ENCODE data around the gene SPACA1.
"Not testable (repeated sequence)": the region's sequence is repeated elsewhere in the genome, so short reads cannot be mapped to it uniquely, and the experiment has no call there.

The SPACA1 gene, protein sequence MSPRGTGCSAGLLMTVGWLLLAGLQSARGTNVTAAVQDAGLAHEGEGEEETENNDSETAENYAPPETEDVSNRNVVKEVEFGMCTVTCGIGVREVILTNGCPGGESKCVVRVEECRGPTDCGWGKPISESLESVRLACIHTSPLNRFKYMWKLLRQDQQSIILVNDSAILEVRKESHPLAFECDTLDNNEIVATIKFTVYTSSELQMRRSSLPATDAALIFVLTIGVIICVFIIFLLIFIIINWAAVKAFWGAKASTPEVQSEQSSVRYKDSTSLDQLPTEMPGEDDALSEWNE

DNA sequence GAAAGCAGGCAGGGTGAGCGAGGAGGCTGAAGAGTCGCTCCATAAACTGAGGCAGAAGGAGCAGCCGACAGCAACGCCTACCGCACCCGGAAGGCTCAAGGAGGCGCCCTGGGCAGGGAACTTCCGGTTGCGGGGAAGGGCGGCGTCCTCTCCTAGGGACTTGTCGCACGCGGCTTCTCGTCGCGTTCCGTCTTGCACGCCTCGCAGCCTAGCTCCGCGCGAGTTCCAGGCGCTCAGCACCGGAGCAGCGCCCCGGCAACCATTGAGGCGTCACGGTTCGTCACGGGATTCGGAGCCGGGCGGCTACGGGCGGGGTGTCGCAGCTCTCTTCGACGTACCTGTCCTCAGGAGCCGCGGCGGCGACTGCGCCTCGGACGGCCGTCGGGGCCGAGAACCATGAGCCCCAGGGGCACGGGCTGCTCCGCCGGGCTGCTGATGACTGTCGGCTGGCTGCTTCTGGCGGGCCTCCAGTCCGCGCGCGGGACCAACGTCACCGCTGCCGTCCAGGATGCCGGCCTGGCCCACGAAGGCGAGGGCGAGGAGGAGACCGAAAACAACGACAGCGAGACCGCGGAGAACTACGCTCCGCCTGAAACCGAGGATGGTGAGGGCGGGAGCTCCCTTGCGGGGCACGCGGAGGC lies at the start of gene SPACA1:
Gene SPACA1 (plus strand): TSS at position 332 of the 641 bp plus-strand sequence. CDS start 65 bp downstream, at position 397.
- no peak for DNase-seq (ENCODE audit: low read depth in 2 of 2)

DNA sequence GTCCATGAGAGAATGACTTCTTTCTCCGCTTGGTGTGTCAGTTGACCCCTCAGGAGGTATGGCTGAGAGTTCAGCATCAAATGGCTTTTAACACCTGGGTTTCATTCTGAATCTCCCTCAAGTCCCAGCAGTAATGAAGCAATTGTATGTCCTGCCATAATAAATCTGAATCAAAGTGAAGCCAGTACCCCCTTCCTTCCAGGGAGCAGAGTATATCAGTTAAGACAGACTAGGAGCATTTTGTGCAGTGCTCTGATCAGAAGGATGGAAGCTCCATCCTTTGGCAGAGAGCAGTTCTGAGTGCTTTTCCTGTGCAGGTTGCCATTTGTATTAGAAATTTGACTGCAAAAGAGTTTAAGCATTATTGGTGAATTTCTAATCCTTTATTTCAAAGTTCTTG lies 46.9 kb upstream of the SPACA1 start:
- no peak for DNase-seq (ENCODE audit: low read depth in 2 of 2)

DNA sequence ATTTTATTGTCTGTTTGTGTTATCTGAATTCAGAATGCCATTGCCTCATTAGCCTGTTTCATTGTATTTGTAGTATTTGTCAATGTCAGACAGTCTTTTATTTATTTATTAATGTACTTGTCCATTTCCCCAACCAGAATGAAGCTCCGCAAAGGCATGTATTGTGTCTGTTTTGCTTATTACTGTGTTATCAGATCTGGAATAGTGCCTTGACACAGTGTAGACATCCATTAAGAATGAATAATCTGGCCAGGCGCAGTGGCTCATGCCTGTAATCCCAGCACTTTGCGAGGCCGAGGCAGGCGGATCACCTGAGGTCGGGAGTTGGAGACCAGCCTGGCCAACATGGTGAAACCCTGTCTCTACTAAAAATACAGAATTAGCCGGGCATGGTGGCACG lies 46.4 kb upstream of the SPACA1 start:
- not testable (repeated sequence) for DNase-seq (ENCODE audit: low read depth in 2 of 2)

DNA sequence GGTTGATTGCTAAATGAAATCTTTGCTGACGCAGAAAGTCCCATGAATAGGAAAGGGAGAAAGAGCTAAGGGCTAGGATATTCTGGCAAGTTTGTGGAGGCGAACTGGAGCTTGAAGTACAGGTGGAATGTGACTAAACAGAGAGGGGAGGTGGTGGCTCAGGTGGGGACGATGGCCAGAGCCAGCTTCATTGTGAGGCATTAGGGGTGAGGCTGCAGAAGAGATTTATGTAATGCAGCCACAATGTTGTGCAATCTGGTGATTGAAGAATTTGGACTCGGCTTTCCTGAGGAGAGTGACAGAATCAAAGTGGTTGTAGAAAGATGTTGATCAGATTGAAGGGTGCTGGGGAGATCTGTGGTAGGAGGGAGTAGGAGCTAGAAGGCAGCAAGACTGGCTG lies 42.9 kb upstream of the SPACA1 start:
- DNase-seq (ENCODE audit: low read depth in 2 of 2) = no peak

DNA sequence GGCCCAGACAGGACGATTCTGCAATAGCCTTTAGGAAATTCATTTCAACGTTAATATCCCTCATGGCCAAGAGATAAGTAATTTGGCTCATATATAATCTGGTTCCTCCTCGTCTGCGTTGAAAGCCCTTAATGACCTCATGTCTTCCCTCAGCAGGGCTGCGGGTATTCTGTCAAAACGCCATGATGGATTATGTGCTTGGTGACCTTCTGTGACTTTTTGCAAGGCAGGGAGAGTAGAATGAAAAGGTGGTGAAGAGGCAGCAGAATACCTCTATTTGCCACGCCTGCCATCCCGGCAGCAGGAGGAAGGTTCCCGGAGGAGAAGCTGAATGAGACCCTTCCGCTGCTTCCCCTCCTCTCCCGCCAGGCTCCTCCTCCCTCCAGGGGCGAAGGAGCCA lies 41.1 kb upstream of the SPACA1 start:
- no peak for DNase-seq (ENCODE audit: low read depth in 2 of 2)

DNA sequence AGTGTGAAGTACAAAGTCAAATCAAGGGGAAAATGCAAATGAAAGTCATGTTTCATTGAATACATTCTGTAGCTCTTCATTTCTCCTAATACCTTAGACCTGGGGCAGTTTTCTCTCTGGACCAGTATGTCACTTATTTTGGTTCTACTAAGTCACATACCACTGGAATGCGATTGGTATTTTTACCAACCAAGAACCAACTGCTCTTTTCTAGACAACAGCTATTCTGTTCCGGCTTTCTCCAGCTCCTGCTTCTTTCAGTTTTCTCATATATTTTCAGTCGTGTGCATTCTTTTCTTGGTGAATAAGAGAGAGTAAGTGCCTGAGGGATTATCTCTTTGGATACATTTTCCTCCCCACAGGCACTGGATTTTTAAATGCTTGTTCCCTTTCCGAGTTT lies 39.2 kb upstream of the SPACA1 start:
- no peak for DNase-seq (ENCODE audit: low read depth in 2 of 2)

DNA sequence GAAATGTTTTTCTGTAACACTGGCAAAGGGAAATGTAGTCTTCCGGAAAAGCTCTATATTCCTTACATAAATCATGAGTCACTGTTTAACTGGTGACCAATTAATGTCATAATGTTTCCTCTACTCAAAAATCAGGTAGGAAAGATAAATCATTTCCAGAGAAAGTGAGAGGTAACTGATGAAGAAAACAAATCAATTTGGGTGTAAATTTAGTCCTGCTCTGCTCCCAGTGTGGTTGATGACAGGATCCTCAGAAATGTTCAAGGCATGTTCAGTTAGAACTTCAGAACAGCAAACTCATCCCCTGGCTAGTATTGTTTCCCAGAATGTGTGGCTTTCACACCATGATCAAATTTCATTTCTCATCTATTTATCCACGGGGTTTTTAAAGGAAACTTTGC lies 38.8 kb upstream of the SPACA1 start:
- DNase-seq (ENCODE audit: low read depth in 2 of 2) = no peak

DNA sequence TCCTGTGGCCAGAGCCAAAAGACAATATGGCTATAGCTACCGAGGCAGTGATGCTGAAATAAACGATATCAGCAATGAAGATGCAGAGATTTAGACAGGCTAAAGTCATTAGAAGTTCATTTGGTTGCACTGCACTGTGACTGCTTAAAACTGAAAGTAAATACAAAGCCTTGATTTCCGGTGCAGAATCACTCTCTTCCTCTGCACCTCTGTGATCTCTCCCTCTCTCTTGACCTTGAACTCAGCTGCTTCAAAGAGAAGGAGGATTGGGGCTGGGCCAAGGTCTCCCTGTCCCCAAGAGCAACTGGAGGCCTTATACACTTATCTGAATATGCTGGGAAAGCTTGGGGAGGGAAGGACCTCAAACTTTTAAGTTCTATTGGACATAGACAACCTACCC lies 34.6 kb upstream of the SPACA1 start:
- DNase-seq (ENCODE audit: low read depth in 2 of 2) = no peak

DNA sequence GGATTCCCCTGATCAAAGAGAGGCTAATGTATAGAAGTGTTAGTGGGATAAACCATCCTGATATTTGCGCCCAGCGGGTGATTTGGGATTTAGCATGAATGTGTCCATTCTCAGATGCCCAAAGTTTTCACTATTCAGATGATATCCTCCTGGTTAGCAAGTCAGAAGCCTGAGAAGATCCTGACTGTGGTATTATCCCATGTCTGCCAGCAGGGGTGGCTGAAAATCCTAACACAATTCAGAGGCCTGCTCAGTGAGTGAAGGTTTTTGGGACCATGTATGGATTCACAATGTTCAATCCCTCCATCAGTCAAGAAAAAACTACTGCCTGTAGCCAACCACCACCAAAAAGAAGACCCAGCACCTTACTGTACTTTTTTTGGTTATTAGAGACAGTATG lies 34.1 kb upstream of the SPACA1 start:
- no peak for DNase-seq (ENCODE audit: low read depth in 2 of 2)

DNA sequence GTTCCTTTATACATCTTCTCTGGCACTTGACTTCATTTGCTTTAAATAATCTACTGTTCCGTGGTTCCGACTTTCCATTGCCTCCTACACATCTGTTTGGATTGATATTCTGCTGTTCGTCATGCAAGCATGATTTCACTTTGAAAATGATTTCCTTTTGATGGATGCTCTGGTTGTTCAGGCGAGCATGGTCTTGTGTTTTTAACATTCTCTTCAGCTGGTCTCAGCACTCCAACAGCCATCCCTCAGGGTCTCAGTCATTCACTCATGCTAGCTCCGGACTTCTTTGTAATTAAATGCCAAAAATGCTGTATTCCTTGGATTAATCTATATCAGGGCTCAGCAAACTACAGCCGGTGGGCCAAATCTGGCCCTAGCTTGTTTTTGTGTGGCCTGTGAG lies 27.2 kb upstream of the SPACA1 start:
- no peak for DNase-seq (ENCODE audit: low read depth in 2 of 2)

DNA sequence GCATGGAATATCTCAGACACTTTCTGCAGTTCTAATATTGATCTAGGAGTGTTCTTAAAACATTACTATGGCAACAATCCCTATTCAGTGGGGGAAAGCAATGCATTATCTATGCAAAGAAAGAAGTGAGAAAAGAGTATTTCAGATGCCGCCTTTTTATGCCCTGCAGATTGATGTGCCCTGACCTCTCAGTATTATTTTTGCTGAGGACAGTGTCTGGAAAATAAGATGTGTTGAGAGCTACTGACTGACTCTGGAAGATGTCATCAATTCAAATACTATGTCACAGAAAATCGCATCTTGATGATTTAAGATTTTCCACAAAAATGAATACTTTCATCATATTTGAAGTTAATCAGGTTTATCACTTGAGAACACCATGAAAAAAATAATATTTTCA lies 22.9 kb upstream of the SPACA1 start:
- DNase-seq (ENCODE audit: low read depth in 2 of 2) = no peak

DNA sequence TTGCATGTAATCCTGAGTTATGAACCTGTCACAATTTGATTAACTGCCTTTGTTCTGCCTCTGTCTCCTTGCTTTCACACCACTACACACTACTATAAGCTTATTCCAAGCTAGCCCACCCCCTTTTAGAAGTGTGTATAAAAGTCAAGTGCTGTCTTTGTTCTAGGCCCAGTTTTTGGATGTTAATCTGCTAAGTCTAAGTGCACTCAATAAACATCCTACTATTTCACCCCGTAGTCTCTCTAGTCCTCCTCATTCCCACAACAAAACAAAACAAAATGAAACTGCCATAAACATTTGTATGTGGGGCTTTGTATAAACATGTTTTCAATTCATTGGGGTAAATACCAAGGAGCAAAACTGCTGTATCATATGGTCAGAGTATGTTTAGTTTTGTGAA lies 16.1 kb upstream of the SPACA1 start:
- DNase-seq (ENCODE audit: low read depth in 2 of 2) = no peak

DNA sequence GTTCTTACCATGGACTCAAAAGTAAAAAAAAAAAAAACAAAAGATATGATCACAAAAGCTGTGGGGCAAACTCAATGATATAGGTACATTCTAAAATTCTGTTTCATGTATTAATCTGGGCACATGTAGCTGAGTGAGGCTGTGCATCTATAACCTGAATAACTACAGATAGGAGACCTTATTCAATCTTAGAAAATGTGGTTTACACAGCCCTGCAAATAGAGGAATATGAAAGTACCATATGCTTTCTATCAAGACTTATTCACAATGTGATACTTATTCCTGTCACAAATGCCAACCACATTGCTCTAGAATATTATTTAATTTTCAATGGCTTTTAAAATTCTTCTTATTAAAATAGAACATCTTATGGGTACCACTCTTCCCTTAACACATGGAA lies 3.1 kb upstream of the SPACA1 start:
- no peak for DNase-seq (ENCODE audit: low read depth in 2 of 2)

DNA sequence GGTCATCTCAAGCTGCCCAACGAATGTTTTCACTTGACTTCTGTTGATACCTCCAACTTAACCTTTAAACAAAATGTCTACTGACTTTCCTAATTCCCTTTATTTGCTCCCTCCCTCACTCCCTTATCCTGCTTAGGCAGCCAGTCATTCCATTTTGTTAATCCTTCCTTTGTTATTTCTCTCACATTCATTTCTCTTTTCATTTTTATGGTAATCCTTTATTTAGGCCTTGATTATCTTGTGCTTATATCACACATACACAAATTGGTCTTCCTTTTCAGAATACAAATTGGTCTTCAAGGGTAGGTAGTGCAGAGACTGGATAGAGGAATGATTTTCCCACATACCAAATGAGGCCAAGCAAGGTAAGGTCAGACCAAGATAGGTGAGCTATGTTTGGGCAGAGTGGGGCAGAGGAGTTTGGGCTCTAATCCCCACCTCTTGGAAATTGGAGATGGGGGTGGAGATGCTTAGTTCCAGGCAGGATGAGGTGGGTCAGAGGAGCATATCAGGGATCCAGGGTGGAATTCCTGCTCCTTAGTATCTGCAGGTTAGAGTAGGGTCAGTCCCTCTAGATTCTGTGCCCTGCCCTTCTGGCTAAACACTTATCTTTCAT lies 2.0 kb upstream of the SPACA1 start:
- DNase-seq (ENCODE audit: low read depth in 2 of 2) = no peak

DNA sequence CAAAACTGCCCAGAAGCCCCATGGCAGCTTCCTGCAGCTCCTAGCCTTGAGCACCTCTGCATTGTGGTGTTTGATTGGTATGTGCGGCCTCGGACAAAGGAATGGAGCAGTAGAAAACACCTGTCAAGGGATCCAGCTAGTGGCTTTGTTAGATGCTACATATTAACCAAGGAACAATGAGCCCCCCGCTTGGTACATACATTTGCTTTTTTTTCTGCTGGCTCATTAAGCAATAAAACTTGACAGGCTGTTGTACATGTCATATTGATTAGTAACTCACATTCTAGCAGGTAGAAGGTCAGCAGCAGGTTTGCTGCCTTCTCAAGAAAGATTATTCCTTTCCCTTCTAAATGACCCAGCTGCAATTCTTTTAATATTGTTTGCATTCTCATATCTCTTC lies 937 bp downstream of the SPACA1 start:
- DNase-seq (ENCODE audit: low read depth in 2 of 2) = no peak

DNA sequence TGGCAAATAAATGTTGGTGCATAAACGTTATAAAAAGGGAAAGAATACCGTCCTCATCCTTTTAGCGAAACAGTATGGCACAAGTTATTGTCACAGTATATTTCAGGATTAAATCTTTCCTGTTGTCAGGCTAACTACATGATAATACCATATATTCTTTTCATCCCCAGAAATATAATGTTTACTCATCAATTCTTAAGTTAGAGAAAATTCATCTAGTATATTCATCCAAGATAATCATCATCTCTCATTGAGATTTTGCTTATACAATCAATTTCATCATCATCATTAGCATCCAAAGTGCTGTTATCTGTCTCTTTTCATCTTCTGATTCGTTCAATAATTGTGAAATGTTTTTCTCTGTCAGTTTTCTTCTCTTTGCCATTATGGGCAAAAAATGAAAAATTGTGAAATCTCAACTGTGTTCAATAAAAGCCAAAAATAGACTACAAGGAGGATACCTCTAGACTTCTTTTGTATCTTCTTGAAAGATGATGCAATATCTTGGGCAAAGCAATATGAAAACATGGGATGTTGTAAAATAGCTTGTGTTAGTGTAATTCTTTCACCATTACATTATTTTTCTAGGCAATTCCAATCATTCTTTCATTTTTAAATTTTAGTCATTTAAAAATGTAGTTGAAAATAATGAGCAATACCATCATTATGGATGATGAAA lies 2.6 kb downstream of the SPACA1 start:
- no peak for DNase-seq (ENCODE audit: low read depth in 2 of 2)

DNA sequence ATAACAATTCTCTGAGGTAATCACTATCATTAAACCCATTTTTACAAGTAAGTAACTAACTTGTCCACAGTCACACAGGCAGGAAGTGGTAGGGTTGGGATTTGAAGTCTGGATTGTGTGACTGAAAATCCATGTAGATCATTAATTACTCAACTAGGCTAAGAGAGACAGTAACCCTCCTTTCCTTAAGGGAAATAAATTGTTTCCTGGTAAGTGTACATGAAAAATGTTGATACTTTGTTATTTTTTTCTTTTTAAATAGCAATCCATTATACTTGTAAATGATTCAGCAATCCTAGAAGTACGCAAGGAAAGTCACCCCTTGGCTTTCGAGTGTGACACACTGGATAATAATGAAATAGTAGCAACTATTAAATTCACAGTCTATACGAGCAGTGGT lies 11.6 kb downstream of the SPACA1 start:
- no peak for DNase-seq (ENCODE audit: low read depth in 2 of 2)

DNA sequence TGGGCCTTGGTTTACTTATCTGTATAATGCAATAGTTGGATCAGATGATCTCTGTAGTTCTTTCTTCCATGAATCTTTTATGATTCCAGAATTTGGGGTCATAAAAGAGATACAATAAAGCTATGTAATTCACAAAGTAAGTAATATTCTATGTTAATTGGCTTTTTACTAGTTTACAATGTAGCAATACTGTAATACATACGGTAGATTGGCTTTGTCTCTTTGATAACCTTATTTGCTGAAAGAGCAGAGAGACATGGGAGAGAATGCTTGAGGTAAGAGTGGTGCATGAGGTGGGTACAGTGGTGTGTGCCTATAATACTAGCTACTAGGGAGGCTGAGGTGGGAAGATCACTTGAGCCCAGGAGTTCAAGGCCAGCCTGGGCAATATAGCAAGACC lies 14.7 kb downstream of the SPACA1 start:
- DNase-seq (ENCODE audit: low read depth in 2 of 2) = no peak

DNA sequence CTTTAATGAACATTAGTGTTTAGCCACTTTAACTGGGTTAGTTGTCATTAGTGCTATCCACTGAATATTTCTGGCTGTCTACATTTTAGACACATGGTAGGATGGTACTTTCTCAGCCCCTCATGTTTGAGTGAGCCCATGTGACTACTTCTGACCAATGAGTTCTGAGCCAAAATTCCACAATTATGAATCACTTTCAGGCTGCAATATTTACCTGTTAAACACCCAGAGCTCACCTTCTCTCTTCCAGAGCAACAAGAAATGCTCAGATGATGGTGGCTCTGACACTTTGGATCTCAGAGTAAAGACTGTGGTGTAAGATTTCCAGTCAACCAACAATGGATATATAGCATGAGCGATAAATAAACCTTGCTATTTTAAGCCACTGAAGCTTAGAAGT lies 24.8 kb downstream of the SPACA1 start:
- DNase-seq (ENCODE audit: low read depth in 2 of 2) = no peak

DNA sequence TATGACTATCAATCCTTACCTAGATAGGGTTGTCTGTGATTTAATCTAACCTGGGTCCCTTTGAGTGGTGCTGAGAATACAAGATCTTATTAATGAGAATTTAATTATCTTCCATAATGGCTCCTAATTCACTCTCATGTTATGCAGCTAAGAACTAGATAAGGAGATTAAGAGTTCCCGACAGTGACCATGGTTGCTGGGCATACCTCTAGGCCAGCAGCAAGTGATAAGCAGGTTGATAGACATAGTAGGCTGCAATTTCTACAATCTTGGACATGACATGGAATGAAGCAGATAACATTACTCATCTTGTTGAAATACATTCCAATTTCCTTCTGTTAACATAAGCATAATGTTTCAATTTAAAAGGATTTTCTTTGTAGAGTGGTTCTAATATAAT lies 27.1 kb downstream of the SPACA1 start:
- no peak for DNase-seq (ENCODE audit: low read depth in 2 of 2)

DNA sequence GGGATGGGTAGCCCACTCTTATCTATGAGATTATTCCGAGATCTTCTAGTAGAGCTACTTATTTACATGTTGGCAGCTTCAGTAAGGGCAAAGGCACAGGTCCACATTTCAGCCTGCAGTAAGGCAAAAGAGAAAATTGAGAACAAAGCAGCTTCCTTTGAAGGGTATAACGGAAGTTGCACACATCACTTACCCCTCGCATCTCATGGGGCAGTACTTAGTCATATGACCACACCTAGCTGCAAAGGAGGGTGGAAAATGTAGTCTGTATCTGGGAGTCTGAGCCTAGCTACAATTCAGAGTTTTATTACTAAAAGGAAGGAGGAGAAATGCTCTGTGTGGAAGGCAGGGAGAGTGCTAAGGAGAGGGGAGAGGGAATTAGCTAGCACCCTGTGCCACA lies 29.7 kb downstream of the SPACA1 start:
- DNase-seq (ENCODE audit: low read depth in 2 of 2) = no peak

DNA sequence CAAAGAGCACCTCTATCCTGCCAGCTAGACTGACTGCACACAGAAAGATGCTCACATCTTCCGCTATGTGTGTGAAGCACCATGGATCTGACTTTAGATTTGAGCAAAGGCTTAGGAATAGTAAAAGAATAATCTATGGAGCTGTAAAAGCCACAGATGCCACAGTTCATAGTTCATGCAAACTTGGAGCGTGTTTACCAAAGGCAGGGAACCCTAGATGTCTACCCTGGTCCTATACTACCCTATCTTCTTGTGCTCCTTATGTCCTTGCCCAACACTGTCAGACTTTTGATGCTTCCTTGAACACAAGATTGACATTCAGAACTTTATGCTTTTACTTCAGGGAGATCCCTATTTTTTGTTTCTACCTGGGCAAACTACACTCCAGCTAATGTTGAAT lies 39.2 kb downstream of the SPACA1 start:
- DNase-seq (ENCODE audit: low read depth in 2 of 2) = no peak

DNA sequence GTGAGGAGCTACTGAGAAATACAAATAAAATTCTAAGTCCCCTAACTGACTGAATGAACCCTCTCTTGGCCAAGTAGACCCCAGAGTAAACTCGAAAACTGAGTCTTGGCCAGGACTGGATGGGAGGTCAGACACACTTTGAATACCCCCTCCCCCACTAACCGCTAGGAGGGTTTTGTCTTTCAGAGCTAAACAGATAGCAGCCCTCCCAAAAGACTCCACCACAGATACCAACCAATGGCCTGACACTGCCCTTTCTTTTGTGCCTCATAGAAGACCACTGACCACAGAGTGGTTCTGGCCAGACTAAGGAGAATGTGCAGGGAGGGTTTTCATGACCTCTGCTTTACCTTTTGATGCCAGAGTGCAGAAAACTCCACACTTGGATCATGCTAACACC lies 42.1 kb downstream of the SPACA1 start:
- no peak for DNase-seq (ENCODE audit: low read depth in 2 of 2)
